Central memory CD8-positive, alpha-beta T cell (primary cell): ENCODE data around the gene IGLL1.
"Not testable (repeated sequence)": the region's sequence is repeated elsewhere in the genome, so short reads cannot be mapped to it uniquely, and the experiment has no call there.

Experiments used
- ATAC-seq: fragments of 150-1000 bp; cut with Tn5 transposase; replicated peaks from 2 replicates; pipeline ENCODE4 v1.10.0; 2022; ENCODE audit warnings: mild to moderate bottlenecking, moderate FRiP score, moderate number of reproducible peaks; ENCODE audit not compliant: poor library complexity, severe bottlenecking; ENCODE audit errors: extremely low read depth
- DNase-seq, 2 donors: peaks; one replicate each; pipeline ENCODE4 v3.0.0; 2021; ENCODE audit warnings: low spot score in 2 of 2
- H3K27ac Mint-ChIP-seq: one replicate; pipeline ENCODE4 v1.8.0; 2022; ENCODE audit warnings: low read depth, mild to moderate bottlenecking, moderate library complexity, mixed read lengths
- H3K27me3 Mint-ChIP-seq: one replicate; pipeline ENCODE4 v1.8.0; 2022; ENCODE audit warnings: mixed read lengths
- H3K36me3 Mint-ChIP-seq: one replicate; pipeline ENCODE4 v1.8.0; 2022; ENCODE audit warnings: mild to moderate bottlenecking, moderate library complexity, mixed read lengths; ENCODE audit not compliant: insufficient read depth
- H3K4me1 Mint-ChIP-seq: one replicate; pipeline ENCODE4 v1.8.0; 2022; ENCODE audit warnings: mixed read lengths
- H3K4me3 Mint-ChIP-seq: one replicate; pipeline ENCODE4 v1.8.0; 2022; ENCODE audit warnings: mild to moderate bottlenecking, moderate library complexity, mixed read lengths
- H3K9me3 Mint-ChIP-seq: one replicate; pipeline ENCODE4 v1.8.0; 2022; ENCODE audit warnings: mixed read lengths

Gene IGLL1

GRCh38 chr22:23606204-23607131 lies 26.4 kb upstream of the IGLL1 start:
- Mint-ChIP-seq H3K4me1 (no peaks in the 10 kb centered on the region), H3K36me3 (peaks cover 2% of the 10 kb centered on the region), H3K27ac (no peak overlapping the region), H3K9me3 (no peaks in the 10 kb centered on the region), H3K27me3 (no peaks in the 10 kb centered on the region), H3K4me3 (no peak overlapping the region)
- ATAC-seq (no peak), DNase-seq (no peak)

DNA sequence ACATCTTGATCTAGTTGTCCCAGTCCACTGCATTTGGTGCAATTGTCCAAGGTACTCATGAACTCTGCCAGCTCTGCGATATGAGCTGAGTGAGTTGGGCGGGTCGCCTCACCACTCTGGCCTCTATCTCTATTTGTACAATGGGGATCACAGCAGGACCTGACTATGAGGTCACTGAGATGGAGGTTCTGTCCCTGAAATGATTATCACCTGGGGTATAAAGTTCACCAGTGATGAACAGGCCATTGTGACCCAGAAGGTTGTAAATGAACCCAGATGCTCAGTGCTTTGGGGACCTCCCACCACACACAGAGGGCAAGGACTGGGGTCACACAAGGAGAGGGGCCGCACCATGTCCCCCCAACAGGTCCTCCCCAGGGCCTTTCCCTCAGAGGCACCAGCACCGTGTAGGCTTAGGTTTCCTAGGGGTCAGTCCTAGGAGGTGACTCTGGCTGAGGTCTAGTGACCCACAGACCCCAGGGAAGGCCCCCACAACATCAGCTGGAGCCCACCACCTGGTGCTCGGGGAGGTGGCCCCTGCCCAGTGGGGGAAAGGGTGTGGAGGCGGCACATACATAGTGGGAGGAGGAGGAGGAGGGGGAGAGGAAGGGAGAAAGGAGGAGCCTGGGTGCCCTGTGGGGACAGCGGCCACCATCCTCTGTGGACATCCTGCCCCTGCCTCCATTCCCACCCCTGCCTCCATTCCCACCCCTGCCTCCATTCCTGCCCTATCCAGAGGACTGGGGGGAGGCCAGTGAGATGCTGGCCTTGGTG lies 25.0 kb upstream of the IGLL1 start:
- Mint-ChIP-seq H3K4me3 (no peak overlapping the region), H3K27ac (no peak overlapping the region), H3K36me3 (no peaks in the 10 kb centered on the region), H3K4me1 (no peaks in the 10 kb centered on the region), H3K9me3 (no peaks in the 10 kb centered on the region), H3K27me3 (no peaks in the 10 kb centered on the region)
- ATAC-seq (no peak), DNase-seq (no peak)

GRCh38 chr22:23603266-23603665 lies 23.2 kb upstream of the IGLL1 start:
- no peak for ATAC-seq
- no peak for DNase-seq
- H3K36me3 Mint-ChIP-seq: no peaks in the 10 kb centered on the region
- H3K27ac Mint-ChIP-seq: no peak overlapping the region
- H3K4me1 Mint-ChIP-seq: no peaks in the 10 kb centered on the region
- H3K4me3 Mint-ChIP-seq: no peak overlapping the region
- H3K9me3 Mint-ChIP-seq: no peaks in the 10 kb centered on the region
- no peaks in the 10 kb centered on the region for H3K27me3 Mint-ChIP-seq

- ATAC-seq (no peak), DNase-seq (no peak)
- Mint-ChIP-seq H3K27me3 (no peaks in the 10 kb centered on the region), H3K27ac (no peak overlapping the region), H3K36me3 (no peaks in the 10 kb centered on the region), H3K9me3 (no peaks in the 10 kb centered on the region), H3K4me3 (no peak overlapping the region), H3K4me1 (no peaks in the 10 kb centered on the region)
These were observed 18.9 kb upstream of the IGLL1 start for GRCh38 chr22:23598805-23599518.

DNA sequence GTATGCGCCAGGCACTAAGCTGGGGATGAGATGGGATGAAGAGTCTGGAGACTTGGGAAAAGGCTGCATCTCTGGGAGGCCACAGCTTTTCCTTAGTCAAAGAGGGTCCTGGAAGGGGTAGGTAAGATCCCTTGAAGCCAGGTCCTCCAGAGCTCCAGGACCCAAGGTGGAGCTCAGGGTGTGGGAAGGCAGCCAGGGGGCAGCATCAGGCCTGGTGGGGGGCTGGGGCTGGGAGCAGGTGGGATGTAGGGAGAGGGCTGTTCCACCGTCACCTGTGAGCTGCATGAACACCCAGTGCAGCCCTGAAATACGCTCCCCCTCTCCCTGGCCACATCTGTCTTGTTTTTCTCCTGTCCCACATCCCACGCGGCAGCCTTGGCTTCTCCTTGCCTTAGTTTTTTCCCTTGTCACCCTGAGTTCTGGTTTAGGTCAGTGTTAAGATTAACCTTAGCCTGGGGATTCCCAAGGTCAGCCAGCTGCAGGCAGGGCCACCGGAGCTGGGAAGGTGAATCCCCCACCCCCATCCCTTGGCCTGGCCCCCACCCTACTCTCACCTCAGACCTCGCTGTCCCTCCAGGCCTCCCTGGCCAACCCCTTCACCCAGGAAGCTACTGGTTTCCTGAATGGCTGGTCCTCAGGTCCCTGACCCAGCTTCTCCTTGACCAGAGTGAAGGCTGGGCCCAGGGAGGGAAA lies 17.6 kb upstream of the IGLL1 start:
- H3K4me1 Mint-ChIP-seq, H3K36me3 Mint-ChIP-seq, H3K9me3 Mint-ChIP-seq, H3K4me3 Mint-ChIP-seq, H3K27ac Mint-ChIP-seq, DNase-seq, ATAC-seq, H3K27me3 Mint-ChIP-seq: not testable (repeated sequence)

GRCh38 chr22:23595904-23596303 lies 15.8 kb upstream of the IGLL1 start:
- not testable (repeated sequence) for H3K27ac Mint-ChIP-seq, H3K4me3 Mint-ChIP-seq, H3K4me1 Mint-ChIP-seq, H3K27me3 Mint-ChIP-seq, H3K36me3 Mint-ChIP-seq, H3K9me3 Mint-ChIP-seq, DNase-seq, ATAC-seq

- Mint-ChIP-seq H3K36me3 (peaks cover 4% of the 10 kb centered on the region), H3K9me3 (no peaks in the 10 kb centered on the region), H3K4me3 (no peak overlapping the region), H3K27ac (no peak overlapping the region), H3K4me1 (peaks cover 6% of the 10 kb centered on the region), H3K27me3 (no peaks in the 10 kb centered on the region)
- ATAC-seq (no peak), DNase-seq (no peak)
These were observed 11.8 kb upstream of the IGLL1 start for GRCh38 chr22:23591846-23592245.

DNA sequence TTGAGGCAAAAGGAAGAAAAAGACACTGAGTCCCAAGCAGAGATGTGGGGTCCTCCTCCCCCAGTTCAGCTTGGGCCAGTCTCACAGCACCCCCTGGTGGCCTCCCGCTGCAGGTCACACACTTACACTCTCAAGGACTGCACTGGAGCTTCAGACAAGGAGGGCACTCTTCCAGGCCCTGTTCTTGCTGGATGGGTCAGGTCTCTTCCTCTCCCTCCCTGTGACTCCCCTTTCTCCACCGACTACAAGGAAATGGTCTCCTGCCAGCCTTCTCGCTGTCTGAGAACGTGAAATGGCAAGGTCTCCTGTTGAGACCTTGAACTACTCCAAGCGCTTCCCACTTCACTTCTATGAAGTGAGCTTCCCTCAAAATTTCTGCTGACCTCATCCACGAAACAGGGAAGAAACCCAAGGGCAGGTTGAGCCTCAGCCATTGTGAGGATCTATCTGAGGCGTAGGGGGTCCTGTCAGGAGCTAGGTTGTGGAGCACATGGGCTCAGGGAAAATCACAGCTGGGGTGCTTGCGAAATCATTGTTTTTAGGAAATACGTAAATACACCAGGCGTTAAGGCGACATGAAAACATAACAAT lies 11.2 kb upstream of the IGLL1 start:
- Mint-ChIP-seq H3K27ac (no peak overlapping the region), H3K9me3 (no peaks in the 10 kb centered on the region), H3K4me1 (peaks cover 6% of the 10 kb centered on the region), H3K36me3 (peaks cover 4% of the 10 kb centered on the region), H3K27me3 (no peaks in the 10 kb centered on the region), H3K4me3 (no peak overlapping the region)
- ATAC-seq (no peak), DNase-seq (peak; percentile 28 to 38)

DNA sequence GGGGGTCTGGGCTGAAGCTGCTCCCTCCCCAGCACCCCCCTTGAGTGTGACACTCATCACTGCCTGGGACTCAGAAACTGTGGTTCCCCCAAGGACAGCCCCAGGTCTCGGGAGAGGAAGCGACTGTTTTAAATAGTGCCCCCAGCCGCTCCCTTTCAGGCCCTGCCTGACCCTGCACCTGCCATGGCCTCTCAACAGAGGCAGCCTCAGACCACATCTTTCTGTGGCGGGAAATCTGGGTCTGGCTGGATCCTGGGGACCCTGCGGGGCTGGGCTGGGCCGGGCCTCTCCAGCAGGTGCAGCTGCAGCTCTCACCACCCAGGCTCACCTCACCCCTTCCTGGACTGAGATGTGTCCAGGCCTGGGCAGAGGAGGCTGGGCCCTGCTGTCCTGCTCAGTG lies 3.7 kb upstream of the IGLL1 start:
- Mint-ChIP-seq H3K36me3 (no peaks in the 10 kb centered on the region), H3K27me3 (peaks cover 21% of the 10 kb centered on the region), H3K4me1 (no peaks in the 10 kb centered on the region), H3K4me3 (no peak overlapping the region), H3K27ac (no peak overlapping the region), H3K9me3 (no peaks in the 10 kb centered on the region)
- ATAC-seq (no peak), DNase-seq (no peak)

- Mint-ChIP-seq H3K4me3 (no peak overlapping the region), H3K4me1 (no peaks in the 10 kb centered on the region), H3K9me3 (no peaks in the 10 kb centered on the region), H3K36me3 (no peaks in the 10 kb centered on the region), H3K27ac (no peak overlapping the region), H3K27me3 (peaks cover 28% of the 10 kb centered on the region)
- DNase-seq (no peak), ATAC-seq (no peak)
These were observed 3.1 kb upstream of the IGLL1 start for GRCh38 chr22:23583153-23583552.

DNA sequence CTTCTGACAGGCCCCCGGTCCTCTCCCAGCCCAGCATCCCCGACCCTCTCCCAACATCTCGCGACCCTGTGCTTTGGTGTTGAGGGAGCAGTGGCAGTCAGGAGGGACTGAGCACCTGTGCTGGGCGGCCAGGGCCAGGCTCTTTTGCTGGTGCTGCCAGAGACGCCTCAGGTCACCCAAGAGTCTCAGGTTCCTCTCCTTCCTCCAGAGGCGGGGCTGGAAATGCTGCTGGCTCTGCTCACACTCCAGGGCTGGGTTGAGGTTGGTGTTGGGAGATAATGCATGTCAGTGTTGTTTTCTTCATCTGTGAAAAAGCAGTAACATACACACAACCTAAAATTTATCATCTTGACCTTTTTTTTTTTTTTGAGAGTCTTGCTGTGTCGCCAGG lies 1.2 kb upstream of the IGLL1 start:
- H3K4me1 Mint-ChIP-seq: no peaks in the 10 kb centered on the region
- no peak overlapping the region for H3K4me3 Mint-ChIP-seq
- H3K36me3 Mint-ChIP-seq: peaks cover 2% of the 10 kb centered on the region
- no peaks in the 10 kb centered on the region for H3K9me3 Mint-ChIP-seq
- peaks cover 43% of the 10 kb centered on the region for H3K27me3 Mint-ChIP-seq
- H3K27ac Mint-ChIP-seq: no peak overlapping the region
- no peak for DNase-seq
- ATAC-seq: no peak
